GM12878 (cell line): ENCODE results near the gene NF1. TPM values are rescaled to one million over a fixed set of nuclear protein-coding genes. Genes with fewer than 3 reads are reported as not detected.

Experiments
- ATAC-seq: fragments of 200-7000 bp; cut with Tn5 transposase; 3 replicates; pipeline ENCODE4 v1.9.1; 2020; ENCODE audit warnings: mild to moderate bottlenecking, moderate library complexity
- BruUV-seq: library from RNA; stranded (reverse); fragments of 400-500 nt; replicated peaks from 2 replicates; lab custom pipeline; 2021; lab: Mats Ljungman, UMichigan
- CTCF ChIA-PET: fragments of 300-600 bp; sonication (Branson Sonifier 250); formaldehyde crosslinking; extraction: SDS; loops from one replicate; lab custom pipeline; 2021; ENCODE audit warnings: inconsistent platforms; lab: Yijun Ruan, JAX
- POLR2A ChIA-PET: fragments of 350-600 bp; formaldehyde crosslinking; extraction: SDS; loops from one replicate; lab custom pipeline; 2021; ENCODE audit warnings: inconsistent platforms; lab: Charles Lee
- RAD21 ChIA-PET: fragments of 300-600 bp; sonication (Branson Sonifier 250); formaldehyde crosslinking; loops from one replicate; lab custom pipeline; 2023; ENCODE audit warnings: antibody characterized with exemption; ENCODE audit not compliant: unreplicated experiment; lab: Charles Lee
- SMC1A ChIA-PET: fragments of 300-600 bp; sonication (Branson Sonifier 250); formaldehyde crosslinking; loops from one replicate; lab custom pipeline; 2023; ENCODE audit not compliant: unreplicated experiment, uncharacterized antibody; lab: Charles Lee
- DNase-seq: peaks from one replicate; pipeline ENCODE4 v3.0.0-alpha.2; 2011; ENCODE audit warnings: low read depth, low spot score
- FAIRE-seq: peaks from 3 replicates; lab custom pipeline; 2011; peaks lifted over from hg19 to GRCh38; lab: Jason Lieb, UNC
- H2AFZ ChIP-seq: 2 replicates; pipeline ENCODE4 v1.6.0; 2011; ENCODE audit warnings: low read depth, low read length, control low read depth; ENCODE audit not compliant: control insufficient read depth
- H3K27ac ChIP-seq: 2 replicates; pipeline ENCODE4 v1.5.1; 2011; ENCODE audit warnings: control low read depth; ENCODE audit not compliant: control insufficient read depth, insufficient read depth
- H3K27me3 ChIP-seq, 2 experiments: replicated peaks in 1 of 2; 2 replicates each; pipeline versions ENCODE4 v1.6.0 to v1.6.1; 2011; ENCODE audit warnings: low read length in 1 of 2; ENCODE audit not compliant: control insufficient read depth in 2 of 2, insufficient read depth in 2 of 2
- H3K36me3 ChIP-seq, 2 experiments: 2 replicates each; pipeline ENCODE4 v1.5.1; 2011; ENCODE audit warnings: low read length in 1 of 2; ENCODE audit not compliant: control insufficient read depth in 2 of 2, insufficient read depth in 2 of 2
- H3K4me1 ChIP-seq: 2 replicates; pipeline ENCODE4 v1.6.1; 2011; ENCODE audit warnings: mild to moderate bottlenecking, low read length, moderate library complexity, mixed read lengths; ENCODE audit not compliant: control insufficient read depth, insufficient read depth
- H3K4me2 ChIP-seq: 2 replicates; pipeline ENCODE4 v1.6.0; 2011; ENCODE audit warnings: control low read depth; ENCODE audit not compliant: control insufficient read depth, insufficient read depth
- H3K4me3 ChIP-seq: fragments of 200-600 bp; sonication (generic); 2 replicates; pipeline ENCODE4 v1.5.1; 2016
- H3K79me2 ChIP-seq: 2 replicates; pipeline ENCODE4 v1.6.0; 2011; ENCODE audit warnings: low read length; ENCODE audit not compliant: control insufficient read depth, insufficient read depth
- H3K9ac ChIP-seq: 2 replicates; pipeline ENCODE4 v1.8.0; 2011; ENCODE audit warnings: low read length, control low read depth, mixed read lengths; ENCODE audit not compliant: control insufficient read depth, insufficient read depth
- H3K9me3 ChIP-seq: replicated peaks from 3 replicates; pipeline ENCODE4 v1.5.1; 2011; ENCODE audit warnings: mild to moderate bottlenecking, low read length; ENCODE audit not compliant: control insufficient read depth, insufficient read depth
- H4K20me1 ChIP-seq: 2 replicates; pipeline ENCODE4 v1.6.0; 2011; ENCODE audit not compliant: control insufficient read depth, insufficient read depth
- CBFB ChIP-seq: IDR thresholded peaks from 2 replicates; pipeline ENCODE4 v1.6.1; 2016; ENCODE audit warnings: antibody characterized with exemption, low read depth
- CREM ChIP-seq: IDR thresholded peaks from 2 replicates; pipeline ENCODE4 v1.6.1; 2014; ENCODE audit warnings: antibody characterized with exemption, low read depth
- IKZF2 ChIP-seq, 2 experiments: fragments of 450-650 bp; IDR thresholded peaks; 2 replicates each; pipeline ENCODE4 v1.6.1; 2017; ENCODE audit warnings: mild to moderate bottlenecking in 2 of 2, moderate library complexity in 2 of 2
- MTA2 ChIP-seq: fragments of 450-650 bp; IDR thresholded peaks from 2 replicates; pipeline ENCODE4 v1.6.1; 2016; ENCODE audit warnings: low read depth, mild to moderate bottlenecking, moderate library complexity
- SUPT20H ChIP-seq: IDR thresholded peaks from 2 replicates; pipeline ENCODE4 v1.6.1; 2011; ENCODE audit warnings: low read depth, mild to moderate bottlenecking, low read length, moderate library complexity, borderline replicate concordance; ENCODE audit not compliant: control insufficient read depth
- TAF1 ChIP-seq: IDR thresholded peaks from 2 replicates; pipeline ENCODE4 v1.6.1; 2011; ENCODE audit warnings: mild to moderate bottlenecking, low read depth, low read length, borderline replicate concordance
- WGBS: methylation state at CpG from one replicate; pipeline ENCODE4 v1.1.6; 2016; ENCODE audit warnings: low lambda C conversion rate; ENCODE audit not compliant: insufficient replicate concordance, insufficient coverage; ENCODE audit errors: missing lambda C conversion rate; 5-methylcytosine and 5-hydroxymethylcytosine counted together
- in situ Hi-C: fragments of 300-500 bp; cut with MboI; formaldehyde crosslinking; loops from 9 replicates; pipeline ENCODE4 v1.14.3; 2018; ENCODE audit warnings: mixed read lengths
- intact Hi-C: fragments of 100-400 bp; cut with micrococcal nuclease; formaldehyde crosslinking; loops from one replicate; pipeline ENCODE4 v1.14.2; 2022; ENCODE audit not compliant: unreplicated experiment
- polyA plus RNA-seq, 11 experiments: library from polyadenylated mRNA; depleted of rRNA in 4 of 11; unstranded in 6 of 11; stranded (reverse) in 5 of 11; fragments of >200 nt; fragmentation: Nextera tagmentation in 4 of 11; fragmentation: Illumina TruSeq in 1 of 11; extraction: Ambion mirVana in 4 of 11; extraction: Trizol in 1 of 11; gene quantifications; 1 replicate in 1 of 11; 2 replicates in 10 of 11; pipeline versions ENCODE4 v1.2.1 to v1.2.3, GENCODE V29; 2011 to 2016; ENCODE audit warnings: inconsistent platforms in 2 of 11, missing spikeins in 2 of 11, low read depth in 1 of 11
- total RNA-seq, 4 experiments: library from RNA; depleted of rRNA in 3 of 4; stranded (reverse); fragments of >200 nt in 3 of 4; fragmentation: Illumina TruSeq in 1 of 4; extraction: Trizol in 1 of 4; gene quantifications; 2 replicates each; pipeline versions ENCODE4 v1.2.1 to v1.2.3, GENCODE V29; 2013 to 2021
- TF ChIP-seq, protein P1 (sequence below): fragments of 450-650 bp; IDR thresholded peaks from 2 replicates; pipeline ENCODE4 v1.6.1; 2017; ENCODE audit warnings: antibody characterized with exemption, mild to moderate bottlenecking, moderate library complexity

NF1 gene
- total and polyA plus RNA-seq, 10 of the 15 experiments (the other 5 are each of a cell fraction or from before 2014, with no cell fraction given) = 2.5 to 31.8 (median 16.6) TPM

DNA sequence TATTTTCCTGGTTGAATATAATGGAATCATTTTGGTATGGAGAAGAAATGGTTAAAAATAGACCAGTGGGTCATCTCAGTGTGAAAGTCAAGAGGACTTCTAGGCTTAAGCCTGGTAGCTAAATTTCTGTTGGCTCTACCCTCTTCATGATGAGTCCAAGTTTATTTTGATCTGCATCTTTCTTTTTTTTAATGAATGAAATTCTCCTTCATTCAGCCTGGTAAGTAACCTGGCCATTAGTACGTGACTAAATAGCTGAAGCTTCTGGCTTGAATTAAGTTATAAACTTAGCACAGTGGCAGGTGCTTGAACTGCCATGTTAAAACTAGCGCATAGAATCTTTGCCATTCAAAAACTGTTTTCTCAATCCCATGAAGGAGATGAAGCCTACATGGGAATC lies 28.0 kb downstream of the NF1 start (continued):
- TF ChIP-seq SUPT20H (no peak), CBFB (no peak), TAF1 (no peak)

DNA sequence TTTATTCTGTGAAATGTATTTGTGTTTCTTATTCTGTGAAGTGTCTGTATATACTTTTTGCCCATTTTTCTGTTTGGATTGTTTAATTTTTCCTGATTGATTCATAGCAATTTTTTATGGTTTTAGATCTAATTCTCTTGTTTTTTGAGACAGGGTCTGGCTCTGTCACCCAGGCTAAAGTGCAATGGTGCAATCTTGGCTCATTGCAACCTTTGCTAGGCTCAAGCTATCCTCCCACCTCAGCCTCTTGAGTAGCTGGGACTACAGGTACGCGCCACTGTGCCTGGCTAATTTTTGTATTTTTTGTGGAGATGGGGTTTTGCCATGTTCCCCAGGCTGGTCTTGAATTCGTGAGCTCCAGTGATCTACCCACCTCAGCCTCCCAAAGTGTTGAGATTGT lies 31.5 kb downstream of the NF1 start:
- Histone ChIP-seq H3K4me2 (no peak overlapping the region), H3K36me3 (peaks cover 0 to 3% of the 10 kb centered on the region in 2 experiments; a peak in 2 of 4 replicates), H3K27me3 (no peaks in the 10 kb centered on the region), H4K20me1 (no peaks in the 10 kb centered on the region), H3K4me3 (no peak overlapping the region), H3K9ac (no peak overlapping the region), H3K4me1 (no peaks in the 10 kb centered on the region), H3K9me3 (no peaks in the 10 kb centered on the region), H3K27ac (no peak overlapping the region), H3K79me2 (peaks cover 17% of the 10 kb centered on the region), H2AFZ (no peak overlapping the region)
- ChIA-PET SMC1A (no interaction called here), CTCF (no interaction called here), POLR2A (no interaction called here), RAD21 (interaction anchor here (0.8 kb wide), 1 partner anchor 12 kb away, joined by 3 read pairs; no protein-coding TSS in a partner anchor)
- TF ChIP-seq CREM = no peak
- TF ChIP-seq MTA2 = no peak
- TF ChIP-seq, protein P1, sequence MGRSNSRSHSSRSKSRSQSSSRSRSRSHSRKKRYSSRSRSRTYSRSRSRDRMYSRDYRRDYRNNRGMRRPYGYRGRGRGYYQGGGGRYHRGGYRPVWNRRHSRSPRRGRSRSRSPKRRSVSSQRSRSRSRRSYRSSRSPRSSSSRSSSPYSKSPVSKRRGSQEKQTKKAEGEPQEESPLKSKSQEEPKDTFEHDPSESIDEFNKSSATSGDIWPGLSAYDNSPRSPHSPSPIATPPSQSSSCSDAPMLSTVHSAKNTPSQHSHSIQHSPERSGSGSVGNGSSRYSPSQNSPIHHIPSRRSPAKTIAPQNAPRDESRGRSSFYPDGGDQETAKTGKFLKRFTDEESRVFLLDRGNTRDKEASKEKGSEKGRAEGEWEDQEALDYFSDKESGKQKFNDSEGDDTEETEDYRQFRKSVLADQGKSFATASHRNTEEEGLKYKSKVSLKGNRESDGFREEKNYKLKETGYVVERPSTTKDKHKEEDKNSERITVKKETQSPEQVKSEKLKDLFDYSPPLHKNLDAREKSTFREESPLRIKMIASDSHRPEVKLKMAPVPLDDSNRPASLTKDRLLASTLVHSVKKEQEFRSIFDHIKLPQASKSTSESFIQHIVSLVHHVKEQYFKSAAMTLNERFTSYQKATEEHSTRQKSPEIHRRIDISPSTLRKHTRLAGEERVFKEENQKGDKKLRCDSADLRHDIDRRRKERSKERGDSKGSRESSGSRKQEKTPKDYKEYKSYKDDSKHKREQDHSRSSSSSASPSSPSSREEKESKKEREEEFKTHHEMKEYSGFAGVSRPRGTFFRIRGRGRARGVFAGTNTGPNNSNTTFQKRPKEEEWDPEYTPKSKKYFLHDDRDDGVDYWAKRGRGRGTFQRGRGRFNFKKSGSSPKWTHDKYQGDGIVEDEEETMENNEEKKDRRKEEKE = no peak
- no peak for TF ChIP-seq IKZF2 (IDR thresholded peaks at IDR 0.05)
- FAIRE-seq = no peak
- ATAC-seq = no peak
- no peak for DNase-seq
- 95% methylated on average over 3 of the region's 3 CpGs for WGBS
- no TSS peak for BruUV-seq
- intact Hi-C loops = no loop called here
- in situ Hi-C loops = no loop called here
